OCI-LY7 (cell line): ENCODE data around the gene MISP3. TPM values are rescaled to one million over a fixed set of nuclear protein-coding genes. Genes with fewer than 3 reads are reported as not detected.
A peak's percentile ranks its signal among the peaks of the same experiment; 100 is the strongest.
"Not testable (repeated sequence)": the region's sequence is repeated elsewhere in the genome, so short reads cannot be mapped to it uniquely, and the experiment has no call there.

Source experiments
- BruUV-seq: library from RNA; stranded (reverse); fragments of 400-500 nt; replicated peaks from 2 replicates; lab custom pipeline; 2021; lab: Mats Ljungman, UMichigan
- CTCF ChIA-PET: fragments of 300-600 bp; sonication (Branson Sonifier 250); formaldehyde crosslinking; loops from one replicate; lab custom pipeline; 2022; ENCODE audit warnings: antibody characterized with exemption; ENCODE audit not compliant: unreplicated experiment; lab: Charles Lee
- POLR2A ChIA-PET: fragments of 300-600 bp; sonication (Branson Sonifier 250); formaldehyde crosslinking; loops from one replicate; lab custom pipeline; 2022; ENCODE audit warnings: antibody characterized with exemption; lab: Charles Lee
- DNase-seq: peaks from one replicate; pipeline ENCODE4 v3.0.0-alpha.2; 2015; ENCODE audit warnings: low spot score
- H2AFZ ChIP-seq: fragments of 200-600 bp; sonication (generic), shearing (Covaris generic); 2 replicates; pipeline ENCODE4 v1.6.1; 2014; ENCODE audit warnings: mild to moderate bottlenecking, antibody characterized with exemption, low read length, moderate library complexity
- H3K27ac ChIP-seq: fragments of 200-600 bp; sonication (generic); 2 replicates; pipeline ENCODE4 v1.5.1; 2014; ENCODE audit warnings: mixed run types, low read depth, mild to moderate bottlenecking, moderate library complexity, low read length, inconsistent platforms; ENCODE audit not compliant: poor library complexity, severe bottlenecking
- H3K36me3 ChIP-seq: fragments of 200-600 bp; sonication (generic); 2 replicates; pipeline ENCODE4 v1.6.1; 2014; ENCODE audit warnings: mild to moderate bottlenecking, antibody characterized with exemption, low read length, moderate library complexity, mixed read lengths; ENCODE audit not compliant: insufficient read depth
- H3K4me1 ChIP-seq: fragments of 200-600 bp; sonication (generic); 2 replicates; pipeline ENCODE4 v1.5.1; 2014; ENCODE audit warnings: mild to moderate bottlenecking, low read length; ENCODE audit not compliant: insufficient read depth, poor library complexity, severe bottlenecking
- H3K4me2 ChIP-seq: fragments of 200-600 bp; sonication (generic); 2 replicates; pipeline ENCODE4 v1.6.1; 2014; ENCODE audit warnings: mild to moderate bottlenecking, low read length
- H3K4me3 ChIP-seq: fragments of 200-600 bp; sonication (generic); 2 replicates; pipeline ENCODE4 v1.5.1; 2014; ENCODE audit warnings: mild to moderate bottlenecking, low read depth, low read length; ENCODE audit not compliant: poor library complexity, severe bottlenecking
- H3K79me2 ChIP-seq: fragments of 200-600 bp; sonication (generic); 2 replicates; pipeline ENCODE4 v1.6.1; 2016; ENCODE audit warnings: low read depth, mild to moderate bottlenecking, low read length, moderate library complexity, mixed read lengths; ENCODE audit not compliant: insufficient read depth
- H3K9me2 ChIP-seq: fragments of 200-600 bp; sonication (generic); 2 replicates; pipeline ENCODE4 v1.6.1; 2016; ENCODE audit warnings: mild to moderate bottlenecking, low read length, mixed read lengths; ENCODE audit not compliant: insufficient read depth
- H3K9me3 ChIP-seq: fragments of 200-600 bp; sonication (generic); 2 replicates; pipeline ENCODE4 v1.6.1; 2014; ENCODE audit warnings: mild to moderate bottlenecking, mixed run types, low read length, mixed read lengths
- H4K20me1 ChIP-seq: fragments of 200-600 bp; sonication (generic); 2 replicates; pipeline ENCODE4 v1.6.1; 2014; ENCODE audit warnings: mild to moderate bottlenecking, antibody characterized with exemption, low read length, moderate library complexity, mixed read lengths; ENCODE audit not compliant: insufficient read depth
- CTCF ChIP-seq: fragments of 200-600 bp; sonication (generic); conservative IDR thresholded peaks from 2 replicates; pipeline ENCODE4 v1.5.1; 2014; ENCODE audit warnings: mild to moderate bottlenecking, antibody characterized with exemption, low read length, moderate library complexity, mixed read lengths
- EZH2phosphoT487 ChIP-seq: fragments of 200-600 bp; sonication (generic); IDR thresholded peaks from 2 replicates; pipeline ENCODE4 v1.6.1; 2018; ENCODE audit warnings: low read depth, borderline replicate concordance, mild to moderate bottlenecking, mixed run types, antibody characterized with exemption, low read length, moderate library complexity, mixed read lengths
- intact Hi-C: fragments of 100-400 bp; cut with micrococcal nuclease; formaldehyde crosslinking; loops from one replicate; pipeline ENCODE4 v1.10.0; 2022; ENCODE audit not compliant: unreplicated experiment
- total RNA-seq, 2 experiments: library from RNA; depleted of rRNA in 1 of 2; stranded (reverse); fragments of >200 nt in 1 of 2; shearing (Covaris generic) in 1 of 2; gene quantifications; 2 replicates each; pipeline ENCODE4 v1.2.3, GENCODE V29; 2014 to 2022

Gene MISP3
- total RNA-seq, 2 experiments from 2014 or later: 3.3 to 3.9 TPM

- H4K20me1 ChIP-seq: no peaks in the 10 kb centered on the region
- no peak overlapping the region for H3K4me3 ChIP-seq
- H2AFZ ChIP-seq: no peak overlapping the region
- DNase-seq: peak; percentile 67
- H3K9me2 ChIP-seq: no peaks in the 10 kb centered on the region
- H3K4me1 ChIP-seq: no peaks in the 10 kb centered on the region
- H3K9me3 ChIP-seq: no peaks in the 10 kb centered on the region
- no peaks in the 10 kb centered on the region for H3K79me2 ChIP-seq
- ChIA-PET CTCF (interaction anchor here (0.5 to 0.6 kb wide), 2 partner anchors 13 to 176 kb away, joined by 3 read pairs; no protein-coding TSS in a partner anchor), POLR2A (interaction anchor here (0.7 kb wide), 1 partner anchor 168 kb away, joined by 4 read pairs; no protein-coding TSS in a partner anchor)
- no TSS peak for BruUV-seq
- H3K4me2 ChIP-seq: no peak overlapping the region
- peaks cover 9% of the 10 kb centered on the region for H3K36me3 ChIP-seq
- no peak overlapping the region for H3K27ac ChIP-seq
- TF ChIP-seq CTCF: peak; percentile 97
- no peak for TF ChIP-seq EZH2phosphoT487
- intact Hi-C loops: no loop called here
These were observed 24.0 kb upstream of the MISP3 start for GRCh38 chr19:14048443-14049153.

GRCh38 chr19:14050512-14050911 lies 22.1 kb upstream of the MISP3 start:
- BruUV-seq: no TSS peak
- no peaks in the 10 kb centered on the region for H3K9me2 ChIP-seq
- TF ChIP-seq EZH2phosphoT487: no peak
- TF ChIP-seq CTCF: no peak
- POLR2A ChIA-PET: no interaction called here
- CTCF ChIA-PET: interaction anchor here (1.1 kb wide), 1 partner anchor 10 kb away, joined by 3 read pairs; no protein-coding TSS in a partner anchor
- no peaks in the 10 kb centered on the region for H4K20me1 ChIP-seq
- no peaks in the 10 kb centered on the region for H3K79me2 ChIP-seq
- no peak overlapping the region for H3K27ac ChIP-seq
- no peak for DNase-seq
- no peaks in the 10 kb centered on the region for H3K9me3 ChIP-seq
- no peak overlapping the region for H3K4me3 ChIP-seq
- no peaks in the 10 kb centered on the region for H3K4me1 ChIP-seq
- peaks cover 9% of the 10 kb centered on the region for H3K36me3 ChIP-seq
- intact Hi-C loops: no loop called here
- no peak overlapping the region for H3K4me2 ChIP-seq
- no peak overlapping the region for H2AFZ ChIP-seq

GRCh38 chr19:14050961-14051360 lies 21.6 kb upstream of the MISP3 start:
- H3K79me2 ChIP-seq, H3K4me2 ChIP-seq, H3K4me3 ChIP-seq, H3K9me2 ChIP-seq, H3K4me1 ChIP-seq, H3K27ac ChIP-seq, H3K36me3 ChIP-seq, H2AFZ ChIP-seq, intact Hi-C loops, H3K9me3 ChIP-seq, DNase-seq, BruUV-seq, H4K20me1 ChIP-seq, POLR2A ChIA-PET: not testable (repeated sequence)
- CTCF ChIA-PET: interaction anchor here (1.1 kb wide), 1 partner anchor 9 kb away, joined by 3 read pairs; no protein-coding TSS in a partner anchor
